Fibroblast of the conjunctiva (primary cell): ENCODE measurements around the gene PRKAG1.

Experiments used
- DNase-seq: peaks from one replicate; pipeline ENCODE4 v3.0.0-alpha.2; 2010; ENCODE audit warnings: low read depth

PRKAG1 gene

GRCh38 chr12:48966177-48966895, 52.2 kb downstream of the PRKAG1 start:
- no peak for DNase-seq

- DNase-seq = no peak
These were observed 53.2 kb downstream of the PRKAG1 start for GRCh38 chr12:48965298-48965838.

GRCh38 chr12:48961801-48962200, 56.8 kb downstream of the PRKAG1 start:
- DNase-seq = no peak

- DNase-seq = no peak
These were observed 57.2 kb downstream of the PRKAG1 start for GRCh38 chr12:48961331-48961730.

- no peak for DNase-seq
These were observed 57.7 kb downstream of the PRKAG1 start for GRCh38 chr12:48960834-48961233.

GRCh38 chr12:48958049-48958388, 60.6 kb downstream of the PRKAG1 start:
- no peak for DNase-seq

- peak; percentile 85 for DNase-seq
These were observed 61.2 kb downstream of the PRKAG1 start, which contains the start of gene ARF3 for GRCh38 chr12:48957141-48958048. Gene ARF3 (minus strand): TSS chr12:48957487. CDS start chr12:48941095, 16,392 bp downstream.

- peak; percentile 92 for DNase-seq
These were observed 62.1 kb downstream of the PRKAG1 start for GRCh38 chr12:48956279-48957140.

- no peak for DNase-seq
These were observed 63.6 kb downstream of the PRKAG1 start for GRCh38 chr12:48954841-48955501.

- no peak for DNase-seq
These were observed 64.5 kb downstream of the PRKAG1 start for GRCh38 chr12:48954061-48954460.

- DNase-seq = no peak
These were observed 65.9 kb downstream of the PRKAG1 start for GRCh38 chr12:48952691-48953090.
